Chondrocyte (in vitro differentiated cells): Measurements from ENCODE around the gene NR2F6. TPM values are rescaled to one million over a fixed set of nuclear protein-coding genes. Genes with fewer than 3 reads are reported as not detected.

Experiments used
- DNase-seq: peaks from one replicate; pipeline ENCODE4 v3.0.0; 2021; ENCODE audit warnings: mixed read lengths, low spot score
- H3K27ac Mint-ChIP-seq: one replicate; pipeline ENCODE4 v1.8.0; 2021; ENCODE audit warnings: mild to moderate bottlenecking, moderate library complexity, mixed read lengths; ENCODE audit not compliant: unreplicated experiment
- H3K27me3 Mint-ChIP-seq: 2 replicates; pipeline ENCODE4 v1.8.0; 2021; ENCODE audit warnings: low read depth, mixed read lengths
- H3K36me3 Mint-ChIP-seq: 2 replicates; pipeline ENCODE4 v1.8.0; 2021; ENCODE audit warnings: low read depth, mixed read lengths
- H3K4me1 Mint-ChIP-seq: 2 replicates; pipeline ENCODE4 v1.8.0; 2021; ENCODE audit warnings: low read depth, mild to moderate bottlenecking, mixed read lengths
- H3K4me3 Mint-ChIP-seq: one replicate; pipeline ENCODE4 v1.8.0; 2021; ENCODE audit warnings: mild to moderate bottlenecking, moderate library complexity, mixed read lengths; ENCODE audit not compliant: unreplicated experiment
- H3K9me3 Mint-ChIP-seq: 2 replicates; pipeline ENCODE4 v1.8.0; 2021; ENCODE audit warnings: low read depth, mixed read lengths
- CTCF ChIP-seq: fragments of 200-600 bp; sonication (generic); IDR thresholded peaks from 2 replicates; pipeline ENCODE4 v1.5.0; 2021; ENCODE audit warnings: antibody characterized with exemption, mild to moderate bottlenecking, moderate library complexity
- total RNA-seq: library from RNA; stranded (reverse); gene quantifications from 3 replicates; pipeline ENCODE4 v1.2.1, GENCODE V29; 2021

NR2F6 gene
- total RNA-seq, 1 donor from 2014 or later: 45.0 TPM

- no peak overlapping the region for H3K27ac Mint-ChIP-seq
- peaks cover 42% of the 10 kb centered on the region for H3K36me3 Mint-ChIP-seq
- H3K4me1 Mint-ChIP-seq: peaks cover 2% of the 10 kb centered on the region
- no peak overlapping the region for H3K4me3 Mint-ChIP-seq
- H3K9me3 Mint-ChIP-seq: no peaks in the 10 kb centered on the region
- H3K27me3 Mint-ChIP-seq: no peaks in the 10 kb centered on the region
- TF ChIP-seq CTCF: no peak
- DNase-seq: no peak
Observed at GRCh38 chr19:17206736-17207581, 38.8 kb downstream of the NR2F6 start.

DNA sequence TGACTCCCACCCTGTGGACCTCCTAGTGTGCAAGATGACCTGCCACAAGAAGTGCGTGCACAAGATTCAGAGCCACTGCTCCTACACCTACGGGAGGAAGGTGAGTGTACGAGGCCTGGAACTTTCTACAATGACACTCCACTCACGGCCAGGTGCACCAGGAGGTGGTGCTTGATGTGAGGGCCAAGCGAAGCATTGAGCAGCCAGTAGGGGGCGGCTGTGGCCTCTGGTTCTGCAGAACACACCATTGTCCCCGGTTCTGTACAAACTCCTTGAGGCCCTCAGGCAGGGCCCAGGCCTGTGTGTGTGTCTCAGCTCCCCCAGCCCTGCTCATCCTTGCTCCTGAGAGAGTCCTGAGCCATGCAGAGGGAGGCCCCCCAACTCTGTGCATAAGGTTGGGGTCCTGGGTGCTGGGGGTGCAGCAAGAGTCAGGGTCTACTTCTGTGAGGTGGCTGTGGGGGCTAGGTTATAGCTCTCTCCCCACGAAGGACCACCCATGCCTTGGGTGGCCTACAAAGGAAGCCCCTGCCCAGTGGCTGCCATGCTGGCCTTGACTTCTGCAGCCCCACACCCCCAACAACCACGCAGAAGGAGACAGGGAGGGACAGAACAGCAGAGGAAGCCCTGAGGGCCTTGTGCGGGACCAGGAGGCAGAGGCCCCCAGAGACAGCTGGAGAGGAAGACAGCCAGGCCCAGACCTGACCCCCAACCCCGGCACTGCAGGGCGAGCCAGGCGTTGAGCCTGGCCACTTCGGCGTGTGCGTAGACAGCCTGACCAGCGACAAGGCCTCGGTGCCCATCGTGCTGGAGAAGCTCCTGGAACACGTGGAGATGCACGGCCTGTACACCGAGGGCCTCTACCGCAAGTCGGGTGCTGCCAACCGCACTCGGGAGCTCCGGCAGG is 40.2 kb downstream of the NR2F6 start:
- TF ChIP-seq CTCF: peak; percentile 73
- H3K9me3 Mint-ChIP-seq: no peaks in the 10 kb centered on the region
- no peak overlapping the region for H3K4me3 Mint-ChIP-seq
- no peaks in the 10 kb centered on the region for H3K27me3 Mint-ChIP-seq
- H3K27ac Mint-ChIP-seq: no peak overlapping the region
- no peak for DNase-seq
- peaks cover 51% of the 10 kb centered on the region for H3K36me3 Mint-ChIP-seq
- peaks cover 2% of the 10 kb centered on the region for H3K4me1 Mint-ChIP-seq

DNA sequence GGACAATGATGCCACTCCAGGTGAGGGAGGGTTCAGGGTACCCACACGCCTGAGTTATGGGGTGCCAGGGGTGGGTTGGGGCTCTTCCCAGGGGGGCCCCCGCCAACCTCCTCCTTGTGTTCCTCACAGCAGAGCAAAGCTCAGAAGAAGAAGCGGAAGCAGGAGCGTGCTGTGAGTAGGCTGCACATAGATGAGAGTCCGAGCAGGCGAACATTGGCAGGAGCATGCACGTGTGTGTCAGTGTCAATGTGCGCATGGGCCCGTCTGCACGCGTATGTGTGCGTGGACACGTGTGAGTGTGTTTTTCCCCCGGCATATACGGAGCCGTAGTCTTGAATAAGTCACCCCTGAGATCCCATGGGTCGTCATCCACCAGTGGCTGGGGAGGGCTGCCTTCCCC is 43.0 kb downstream of the NR2F6 start:
- Mint-ChIP-seq H3K27me3 (no peaks in the 10 kb centered on the region), H3K27ac (no peak overlapping the region), H3K9me3 (no peaks in the 10 kb centered on the region), H3K4me3 (no peak overlapping the region), H3K36me3 (peaks cover 53% of the 10 kb centered on the region), H3K4me1 (no peaks in the 10 kb centered on the region)
- TF ChIP-seq CTCF: no peak
- DNase-seq: no peak

DNA sequence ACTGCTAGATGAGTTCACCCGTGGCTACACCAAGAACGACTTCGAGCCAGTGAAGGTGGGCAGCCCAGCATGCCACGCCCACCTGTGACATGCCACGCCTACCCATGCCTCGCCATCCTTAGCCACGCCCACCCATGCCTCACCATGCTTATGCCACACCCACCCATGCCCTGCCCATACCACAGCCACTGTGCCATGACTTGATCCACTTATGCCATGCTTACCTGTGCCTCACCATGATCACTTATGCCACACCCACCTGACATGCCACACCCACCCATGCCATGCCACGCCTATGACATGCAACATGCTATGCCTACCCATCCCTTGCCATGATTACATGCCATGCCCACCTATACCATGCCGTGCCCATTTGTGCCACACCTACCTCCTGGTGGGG is 43.5 kb downstream of the NR2F6 start:
- H3K27me3 Mint-ChIP-seq: no peaks in the 10 kb centered on the region
- no peak for DNase-seq
- no peaks in the 10 kb centered on the region for H3K4me1 Mint-ChIP-seq
- no peak overlapping the region for H3K4me3 Mint-ChIP-seq
- peaks cover 56% of the 10 kb centered on the region for H3K36me3 Mint-ChIP-seq
- no peak for TF ChIP-seq CTCF
- no peaks in the 10 kb centered on the region for H3K9me3 Mint-ChIP-seq
- H3K27ac Mint-ChIP-seq: peak overlapping the region; percentile 17

DNA sequence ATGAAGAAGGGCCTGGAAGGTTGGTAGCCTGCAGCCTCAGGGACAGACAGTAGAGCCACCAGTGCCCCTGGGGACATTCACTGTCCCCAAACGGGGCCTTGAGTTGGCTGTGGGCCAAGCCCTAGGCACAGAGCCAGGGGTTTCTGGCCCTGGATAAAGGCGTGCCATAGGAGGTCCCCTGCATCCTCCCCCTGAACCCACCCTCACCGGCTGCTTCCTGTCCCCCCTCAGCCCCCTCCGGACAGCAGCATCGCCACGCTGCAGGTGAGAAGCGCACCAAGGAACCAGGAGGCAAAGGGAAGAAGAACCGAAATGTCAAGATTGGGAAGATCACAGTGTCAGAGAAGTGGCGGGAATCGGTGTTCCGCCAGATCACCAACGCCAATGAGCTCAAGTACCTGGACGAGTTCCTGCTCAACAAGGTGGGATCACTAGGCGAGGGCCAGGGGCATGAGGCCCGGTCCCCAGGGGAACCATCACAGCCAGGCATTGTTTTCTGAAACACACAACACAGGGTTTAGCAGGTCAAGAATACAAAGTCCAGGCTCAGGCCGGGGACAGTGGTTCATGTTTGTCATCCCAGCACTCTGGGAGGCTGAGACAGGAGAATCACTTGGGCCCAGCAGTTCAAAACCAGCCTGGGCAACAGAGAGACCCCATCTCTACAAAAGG is 45.2 kb downstream of the NR2F6 start:
- no peak for TF ChIP-seq CTCF
- H3K27me3 Mint-ChIP-seq: no peaks in the 10 kb centered on the region
- H3K4me1 Mint-ChIP-seq: no peaks in the 10 kb centered on the region

More for the DNA sequence above, 45.2 kb downstream of the NR2F6 start:
- DNase-seq: no peak
- H3K4me3 Mint-ChIP-seq: no peak overlapping the region
- H3K9me3 Mint-ChIP-seq: no peaks in the 10 kb centered on the region
- no peak overlapping the region for H3K27ac Mint-ChIP-seq
- H3K36me3 Mint-ChIP-seq: peaks cover 61% of the 10 kb centered on the region
